Stimulated activated CD8-positive, alpha-beta memory T cell treated with anti-CD3 and anti-CD28 coated beads, Interleukin-15, amount 100 ng/mL, for 4 hours (primary cell): Measurements from ENCODE around the gene MDM4.

Experiments
- DNase-seq, 2 donors: peaks; one replicate each; pipeline ENCODE4 v3.0.0-alpha.2; 2020; ENCODE audit warnings: low read depth in 2 of 2

The MDM4 gene

DNA sequence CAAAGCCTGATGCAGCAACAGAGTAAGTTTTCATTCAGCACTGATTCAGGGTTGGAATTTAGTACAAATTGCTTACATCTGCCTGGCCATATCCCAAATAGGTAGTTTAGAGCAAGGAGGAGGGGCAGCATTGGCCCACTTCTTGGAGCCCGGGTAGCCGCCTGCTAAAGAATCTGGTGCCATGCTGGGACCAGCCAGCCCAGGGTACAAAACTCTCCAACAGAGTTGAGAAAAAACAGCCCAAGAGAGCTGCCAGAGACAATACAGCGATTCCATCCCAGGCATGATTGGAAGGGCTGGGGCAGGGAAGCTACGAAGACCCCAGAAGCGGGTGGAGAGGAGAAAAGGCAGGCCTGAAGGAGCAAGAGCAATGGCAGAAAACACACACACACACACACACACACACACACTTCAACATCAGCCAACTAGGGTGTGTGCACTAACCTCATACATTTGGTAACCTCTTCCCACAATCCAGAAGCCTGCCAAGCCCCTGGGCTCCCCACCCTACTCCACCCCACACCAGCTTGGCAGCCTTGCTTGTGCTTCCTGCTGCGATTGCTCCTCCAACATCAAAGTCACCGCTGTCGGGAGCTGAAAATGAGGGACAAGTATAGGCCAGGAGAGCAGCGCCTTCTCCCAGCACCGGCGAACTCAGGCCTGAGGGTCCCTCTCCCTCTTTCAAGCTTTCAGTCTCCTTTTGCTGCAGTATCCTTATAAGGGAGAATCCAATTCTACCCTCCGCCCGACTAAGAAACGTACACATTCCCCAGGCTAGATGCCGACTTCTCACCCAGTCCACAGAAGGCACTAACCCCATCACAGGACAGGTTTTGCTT lies 22.8 kb upstream of the MDM4 start:
- DNase-seq = no peak

DNA sequence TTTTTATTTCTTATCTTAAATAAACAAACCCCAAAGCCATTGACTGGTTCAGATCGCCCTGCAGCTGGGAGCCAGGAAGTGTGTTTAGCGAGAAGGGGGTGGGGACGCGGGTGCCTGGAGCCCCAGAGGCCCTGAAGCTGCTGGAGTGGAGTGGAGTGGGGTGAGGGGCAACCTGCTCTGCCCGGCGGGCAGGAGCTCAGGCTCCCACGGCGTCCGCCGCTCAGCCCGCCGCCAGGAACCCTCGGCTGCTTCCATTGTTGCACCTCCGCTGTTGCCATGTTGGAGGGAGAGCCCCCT lies 22.3 kb upstream of the MDM4 start:
- DNase-seq = no peak

DNA sequence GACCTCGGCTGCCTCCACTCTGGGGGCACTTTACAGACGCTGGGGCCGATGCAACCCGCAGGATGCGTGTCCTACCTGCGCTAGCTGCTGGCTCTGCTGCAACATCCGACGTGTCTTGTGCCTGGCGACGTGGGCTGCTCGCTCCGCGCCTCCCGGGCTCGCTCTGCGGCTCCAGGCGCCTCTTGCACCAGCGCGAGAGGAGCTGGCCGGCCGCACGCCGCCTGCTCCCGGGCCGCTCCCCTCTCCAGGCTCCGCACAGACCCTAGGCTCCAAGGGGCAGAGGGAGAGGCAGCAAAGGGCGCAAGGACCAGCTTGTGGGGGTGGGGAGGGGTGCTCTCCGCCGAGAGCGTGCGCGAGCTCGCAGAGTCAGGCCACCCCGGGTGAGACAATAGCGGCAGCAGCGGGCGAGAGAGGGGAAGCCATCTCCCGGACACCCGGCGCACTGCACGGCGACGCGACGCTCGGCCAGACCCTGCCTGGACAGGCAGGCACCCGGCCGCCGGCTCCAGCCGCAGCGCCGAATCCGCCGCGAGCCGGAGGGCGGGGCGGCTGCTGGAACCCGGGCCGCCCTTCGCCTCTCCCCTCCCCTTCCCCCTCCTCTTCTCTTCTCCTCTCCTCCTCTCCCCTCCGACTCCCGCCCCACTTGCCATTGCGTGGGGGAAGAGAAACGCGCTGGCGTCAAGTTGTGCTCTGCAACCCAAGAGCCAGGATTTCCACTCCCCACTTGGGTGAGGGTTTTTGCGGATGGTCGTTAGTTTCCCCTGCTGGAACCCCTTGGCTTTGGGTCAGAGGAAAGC lies 21.7 kb upstream of the MDM4 start, which contains the start of gene PIK3C2B:
Gene PIK3C2B, minus strand, starts transcription at position 525 of the 797 bp plus-strand sequence. CDS start 25,003 bp downstream, outside the sequence.
- peak; percentile 45 to 51 for DNase-seq

DNA sequence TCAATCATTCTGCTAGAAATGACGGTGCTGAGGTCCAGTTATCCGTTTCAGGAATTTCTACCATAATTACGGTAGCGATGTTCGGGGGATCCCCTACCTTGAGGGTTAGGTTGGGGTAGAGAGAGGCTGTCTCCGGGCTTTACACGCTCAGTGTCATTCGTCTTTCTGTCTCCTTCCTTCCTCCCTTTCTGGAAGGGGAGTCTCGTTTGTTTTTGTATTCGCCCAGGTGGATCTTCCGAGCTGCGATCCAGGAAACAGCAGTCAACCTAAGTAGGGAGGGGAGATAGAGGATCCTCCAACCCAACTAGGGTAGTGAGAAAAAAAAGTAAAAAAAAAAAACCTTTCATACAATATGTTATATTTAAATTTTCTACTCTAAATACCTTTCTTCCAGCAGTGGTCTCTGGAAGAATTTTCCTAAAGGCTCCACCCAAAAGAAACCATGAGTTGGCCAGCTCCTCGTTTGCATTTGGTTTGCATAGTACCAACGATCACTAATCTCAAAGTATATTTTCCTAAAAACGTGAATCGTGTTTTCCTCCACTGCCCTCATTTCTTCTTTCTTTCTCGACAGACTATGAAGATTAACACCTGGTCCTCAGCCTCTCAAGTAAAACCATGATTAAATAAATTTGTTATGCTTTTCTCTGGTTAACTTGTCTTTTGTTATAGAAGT lies 21.0 kb upstream of the MDM4 start:
- DNase-seq = no peak

DNA sequence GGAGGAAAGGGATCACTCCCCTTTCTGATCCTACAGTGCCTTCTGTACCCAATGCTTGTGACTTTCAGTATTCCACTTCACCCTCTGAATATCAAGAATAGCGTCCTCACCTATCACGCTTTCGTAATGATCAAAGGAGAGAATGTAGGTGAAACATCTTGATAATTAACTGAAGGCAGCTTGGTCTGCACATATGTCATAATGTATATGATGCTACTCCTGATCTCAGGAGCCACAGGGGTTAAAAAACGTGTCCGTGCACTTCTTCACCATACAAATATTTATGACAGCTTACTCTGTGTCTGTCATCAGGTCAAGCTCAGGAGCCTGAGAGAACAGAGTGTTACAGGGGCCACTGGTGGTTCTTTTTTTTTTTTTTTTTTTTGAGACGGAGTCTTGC lies 20.4 kb upstream of the MDM4 start:
- DNase-seq = no peak

DNA sequence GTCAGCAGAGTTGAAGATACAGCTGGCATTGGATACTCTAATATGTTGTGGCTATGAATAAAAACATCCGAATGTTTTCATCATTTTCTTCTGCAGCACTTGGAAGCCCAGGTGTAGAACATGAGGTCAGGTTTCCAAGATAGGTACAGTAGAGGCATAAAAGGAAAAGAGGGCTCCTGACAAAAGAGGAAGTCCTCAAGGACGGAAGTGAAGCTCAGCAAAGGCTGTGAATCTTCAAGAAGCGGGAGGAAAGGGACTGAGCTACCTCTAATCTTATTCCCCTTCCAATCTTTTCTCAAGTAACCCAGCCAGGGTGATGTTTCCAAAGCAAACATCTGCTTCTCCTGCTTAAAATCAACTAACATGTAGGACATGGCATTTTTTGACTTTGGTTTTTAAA lies 17.2 kb upstream of the MDM4 start:
- no peak for DNase-seq

DNA sequence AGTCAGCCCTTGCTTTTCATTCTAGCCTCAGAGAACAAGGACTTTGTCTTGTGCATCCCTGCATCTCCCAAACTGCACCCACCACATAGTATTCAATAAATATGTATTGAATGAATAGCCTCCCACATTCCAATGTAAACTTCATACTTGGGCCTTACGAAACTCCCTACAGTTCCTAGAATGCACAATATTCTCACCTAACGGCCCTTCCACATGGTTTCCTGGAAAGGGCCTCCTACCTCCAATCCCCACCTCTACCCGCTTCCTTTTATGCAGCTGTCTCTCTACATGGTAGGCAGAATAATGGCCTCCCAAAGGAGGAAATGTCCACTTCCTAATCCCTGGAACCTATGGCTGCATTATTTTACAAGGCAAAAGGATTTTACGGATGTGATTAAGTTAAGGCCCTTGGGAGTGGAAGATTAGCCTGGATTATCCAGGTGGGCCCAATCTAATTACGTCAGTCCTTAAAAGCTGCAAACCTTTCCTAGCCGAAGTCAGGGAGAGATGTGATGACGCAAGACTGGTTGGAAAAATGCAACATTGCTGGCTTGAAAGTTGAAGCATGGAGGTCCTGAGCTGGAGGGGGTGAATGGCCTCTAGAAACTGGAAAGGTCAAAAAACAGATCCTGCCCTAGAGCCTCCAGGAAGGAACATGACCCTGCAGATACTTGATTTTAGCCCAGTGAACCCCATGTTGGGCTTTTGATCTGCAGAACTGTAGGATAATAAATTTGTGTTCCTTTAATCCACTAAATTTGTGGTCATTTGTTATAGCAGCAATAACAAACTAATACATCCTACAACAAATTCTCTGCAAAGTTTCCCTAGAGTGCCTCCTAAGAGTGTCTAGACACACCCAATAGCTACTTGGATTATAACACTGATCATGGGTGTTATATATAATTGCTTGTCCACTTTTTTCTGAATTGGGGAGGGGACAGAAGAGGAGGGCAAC lies 16.4 kb upstream of the MDM4 start:
- DNase-seq = no peak

DNA sequence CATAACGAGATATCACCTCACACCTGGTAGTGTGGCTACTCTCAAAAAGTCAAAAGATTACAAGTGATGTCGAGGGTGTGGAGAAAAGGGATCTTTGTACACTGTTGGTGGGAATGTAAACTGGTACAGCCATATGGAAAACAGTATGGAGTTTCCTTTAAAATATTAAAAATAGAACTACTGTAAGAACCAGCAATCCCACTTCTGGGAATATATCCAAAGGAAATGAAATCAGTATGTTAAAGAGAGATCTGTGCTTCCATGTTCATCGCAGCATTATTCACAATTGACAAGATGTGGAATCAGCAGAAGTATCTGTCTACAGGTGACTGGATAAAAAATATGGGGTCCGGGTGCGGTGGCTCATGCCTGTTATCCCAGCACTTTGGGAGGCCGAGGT lies 14.0 kb upstream of the MDM4 start:
- DNase-seq = no peak

DNA sequence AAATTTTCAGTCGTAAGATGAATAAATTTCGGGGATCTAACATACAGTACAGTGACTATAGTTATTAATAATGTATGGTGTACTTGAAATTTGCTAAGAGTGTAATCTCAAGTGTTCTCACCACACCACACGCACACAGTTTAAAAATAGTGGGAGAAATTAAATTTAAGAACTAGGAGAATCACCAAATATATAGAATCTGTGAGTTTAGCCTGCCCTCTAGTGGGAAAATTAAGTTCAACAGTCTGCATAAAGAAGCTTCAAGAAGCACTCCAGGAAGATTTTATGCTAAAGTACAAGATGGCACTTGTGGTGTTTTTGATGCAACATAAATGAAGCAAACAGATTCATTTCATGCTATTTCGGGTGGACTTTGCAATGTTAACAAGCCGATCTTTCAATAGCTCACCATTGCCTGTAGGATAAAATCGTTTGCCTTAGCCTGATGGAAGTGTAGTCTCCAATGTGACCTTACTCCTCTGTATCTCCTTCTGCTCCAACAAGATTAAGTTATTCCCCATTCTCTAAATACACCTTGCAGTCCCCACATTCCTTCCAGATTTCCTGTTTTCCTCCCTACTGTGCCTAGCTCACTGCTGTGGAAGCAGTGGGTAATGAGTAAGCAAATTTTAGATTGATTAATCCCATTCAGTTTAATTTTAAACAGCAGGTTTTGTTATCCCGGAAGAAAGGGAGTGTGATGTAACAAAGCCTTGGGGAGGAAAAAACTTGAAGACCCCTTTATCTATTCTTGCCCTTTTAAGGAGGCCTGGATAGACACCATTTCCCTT lies 12.9 kb upstream of the MDM4 start:
- no peak for DNase-seq

DNA sequence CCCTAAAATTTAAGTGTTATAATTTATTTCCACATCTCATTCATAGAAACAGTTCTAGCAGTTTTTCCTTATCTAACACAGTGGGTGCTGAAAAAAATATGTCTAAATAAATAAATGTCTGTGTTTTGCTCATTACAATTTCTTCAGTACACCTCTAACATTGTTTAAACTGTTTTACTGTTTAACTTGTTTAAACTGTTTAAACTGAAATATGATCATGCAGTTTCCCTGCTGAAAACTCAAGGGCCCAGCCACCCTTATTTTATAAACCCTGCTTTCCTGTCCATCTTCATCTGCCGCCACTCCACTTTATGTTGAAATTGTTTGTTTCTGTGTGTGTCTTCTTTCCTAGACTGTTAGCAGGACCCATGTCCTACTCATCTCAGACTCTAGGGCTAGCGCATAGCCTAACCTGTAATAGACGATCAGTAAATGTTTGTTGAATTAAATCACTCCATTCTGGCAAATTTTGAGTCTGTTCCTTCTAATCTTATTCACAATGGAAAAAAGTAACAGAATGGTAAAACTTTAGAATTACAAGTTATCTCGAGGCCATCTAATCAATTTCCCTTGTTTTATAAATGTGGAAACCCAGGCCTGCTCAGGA lies 12.2 kb upstream of the MDM4 start:
- DNase-seq = no peak

DNA sequence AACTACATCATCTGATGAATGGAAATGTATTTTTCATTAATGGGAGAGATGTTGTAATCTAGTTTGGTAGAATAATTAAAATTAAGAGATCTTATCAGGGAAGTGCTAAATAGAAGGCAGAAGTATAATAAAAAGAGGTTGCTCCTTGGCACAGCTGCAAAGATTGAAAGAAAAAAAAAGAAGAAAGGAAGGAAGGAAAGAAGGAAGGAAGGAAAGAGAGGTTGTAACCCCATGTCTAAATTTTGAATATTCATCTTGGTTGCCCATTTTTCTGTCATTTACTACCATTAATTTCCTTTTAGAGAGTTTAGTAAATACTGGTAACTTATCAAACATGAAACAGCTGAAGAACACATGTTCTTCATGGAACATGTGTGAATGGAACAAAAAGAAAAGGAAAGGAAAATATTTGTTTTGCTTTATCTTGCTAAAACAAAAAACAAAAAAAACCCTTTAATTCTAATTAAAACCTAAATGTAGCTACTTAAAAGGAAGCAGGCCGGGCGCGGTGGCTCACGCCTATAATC lies 10.5 kb upstream of the MDM4 start:
- DNase-seq = no peak

DNA sequence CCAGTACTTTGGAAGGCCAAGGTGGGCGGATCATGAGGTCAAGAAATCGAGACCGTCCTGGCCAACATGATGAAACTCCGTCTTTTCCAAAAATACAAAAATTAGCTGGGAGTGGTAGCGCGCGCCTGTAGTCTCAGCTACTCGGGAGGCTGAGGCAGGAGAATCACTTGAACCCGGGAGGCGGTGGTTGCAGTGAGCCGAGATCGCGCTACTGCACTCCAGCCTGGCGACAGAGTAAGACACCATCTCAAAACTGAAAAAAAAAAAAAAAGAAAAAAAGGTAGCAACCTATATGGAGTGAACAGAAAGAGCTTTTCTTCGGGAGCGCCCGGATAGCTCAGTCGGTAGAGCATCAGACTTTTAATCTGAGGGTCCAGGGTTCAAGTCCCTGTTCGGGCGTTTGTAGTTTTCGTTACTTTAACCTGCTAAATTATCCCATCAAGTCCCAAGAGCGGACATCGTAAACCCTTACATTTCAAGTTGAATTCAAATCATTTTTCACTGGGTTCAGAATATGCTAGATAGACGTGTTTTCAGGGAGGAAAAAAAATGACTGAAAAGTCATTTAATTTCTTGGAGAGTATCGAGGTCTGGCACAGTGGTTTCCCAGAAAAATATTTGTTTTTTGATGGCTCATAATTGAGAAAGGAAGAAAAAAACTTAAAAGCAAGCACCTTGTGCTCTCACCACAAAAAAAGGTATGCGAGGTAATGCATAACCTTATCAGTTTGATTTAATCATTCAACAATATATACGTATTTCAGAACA lies 9.8 kb upstream of the MDM4 start:
- DNase-seq = peak; percentile 27 to 61

DNA sequence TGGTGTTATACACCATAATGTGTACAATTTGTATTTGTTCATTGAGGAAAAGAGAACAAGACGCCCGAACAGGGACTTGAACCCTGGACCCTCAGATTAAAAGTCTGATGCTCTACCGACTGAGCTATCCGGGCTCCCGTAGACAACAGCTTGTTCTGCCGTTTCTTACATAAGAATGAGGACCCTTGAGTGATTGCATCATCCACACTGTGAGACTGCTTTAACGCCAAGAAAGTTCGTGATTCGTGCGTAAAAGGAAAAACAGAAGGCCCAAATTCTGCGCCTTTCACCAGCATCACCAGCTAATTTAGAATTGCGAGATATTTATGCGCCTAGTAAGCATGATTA lies 9.3 kb upstream of the MDM4 start:
- DNase-seq = peak; percentile 69 to 85

DNA sequence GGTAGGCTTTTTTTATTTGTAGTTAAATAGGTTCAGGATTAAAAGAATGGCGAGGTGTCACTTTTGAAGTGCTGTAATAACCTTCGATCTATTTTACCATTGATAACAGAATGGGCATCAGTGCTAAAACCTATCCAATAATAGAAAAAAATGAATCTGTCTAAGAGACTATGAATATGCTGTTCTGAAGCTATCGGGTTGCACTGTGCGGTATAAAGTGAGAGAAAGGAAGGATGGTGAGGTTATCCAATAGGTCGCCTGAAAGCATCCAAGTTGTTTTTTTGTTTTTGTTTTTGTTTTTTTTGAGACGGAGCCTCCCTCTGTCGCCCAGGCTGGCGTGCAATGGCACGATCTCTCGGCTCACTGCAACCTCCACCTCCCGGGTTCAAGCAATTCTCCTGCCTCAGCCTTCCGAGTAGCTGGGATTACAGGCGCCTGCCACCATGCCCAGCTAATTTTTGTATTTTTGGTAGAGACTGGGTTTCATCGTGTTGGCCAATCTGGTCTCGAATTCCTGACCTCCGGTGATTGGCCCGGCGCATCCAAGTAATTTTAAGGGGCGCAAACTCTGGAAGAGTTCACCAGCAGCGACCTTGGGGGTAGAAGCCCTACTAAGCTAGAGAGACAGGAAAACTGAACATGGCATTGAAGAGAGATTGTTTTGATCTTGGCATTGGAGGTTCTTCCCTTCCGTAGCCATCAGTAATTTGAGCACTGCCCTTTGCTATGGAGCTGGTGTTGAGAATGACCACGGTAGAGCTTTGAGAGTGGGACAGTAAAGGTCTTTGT lies 8.7 kb upstream of the MDM4 start:
- DNase-seq = no peak

DNA sequence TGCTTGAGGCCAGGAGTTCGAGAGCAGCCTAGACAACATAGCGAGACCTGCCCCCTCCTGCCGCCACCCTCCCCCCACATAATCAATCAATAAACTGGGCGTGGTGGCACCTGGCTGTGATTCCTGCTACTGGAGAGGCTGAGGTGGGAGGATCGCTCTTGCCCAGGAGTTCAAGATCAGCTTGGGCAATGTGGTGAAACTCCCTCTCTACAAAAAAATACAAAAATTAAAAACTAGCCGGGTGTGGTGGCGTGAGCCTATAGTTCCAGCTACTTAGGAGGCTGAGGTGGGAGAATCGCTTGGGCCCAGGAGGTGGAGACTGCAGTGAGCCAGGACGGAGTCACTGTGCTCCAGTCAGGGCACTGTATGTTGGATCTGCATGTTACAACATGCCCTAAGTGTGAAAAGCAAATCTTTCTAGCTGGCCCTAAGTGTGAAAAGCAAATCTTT lies 7.0 kb upstream of the MDM4 start:
- no peak for DNase-seq

DNA sequence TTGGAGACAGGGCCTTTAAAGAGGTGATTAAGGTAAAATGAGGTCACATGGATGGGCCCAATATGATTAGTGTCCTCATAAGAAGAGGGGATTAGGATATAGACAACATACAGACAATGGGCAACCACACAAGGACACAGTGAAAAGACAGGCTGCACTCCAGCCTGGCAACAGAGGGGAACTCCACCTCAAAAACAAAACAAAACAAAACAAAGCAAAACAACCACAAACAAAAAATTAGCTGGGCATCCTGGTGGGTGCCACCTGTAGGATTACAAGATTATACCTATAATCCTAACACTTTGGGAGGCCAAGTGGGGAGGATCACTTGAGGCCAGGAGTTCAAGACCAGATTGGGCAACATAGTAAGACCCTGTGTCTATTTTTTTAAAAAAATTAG lies 4.8 kb upstream of the MDM4 start:
- no peak for DNase-seq

DNA sequence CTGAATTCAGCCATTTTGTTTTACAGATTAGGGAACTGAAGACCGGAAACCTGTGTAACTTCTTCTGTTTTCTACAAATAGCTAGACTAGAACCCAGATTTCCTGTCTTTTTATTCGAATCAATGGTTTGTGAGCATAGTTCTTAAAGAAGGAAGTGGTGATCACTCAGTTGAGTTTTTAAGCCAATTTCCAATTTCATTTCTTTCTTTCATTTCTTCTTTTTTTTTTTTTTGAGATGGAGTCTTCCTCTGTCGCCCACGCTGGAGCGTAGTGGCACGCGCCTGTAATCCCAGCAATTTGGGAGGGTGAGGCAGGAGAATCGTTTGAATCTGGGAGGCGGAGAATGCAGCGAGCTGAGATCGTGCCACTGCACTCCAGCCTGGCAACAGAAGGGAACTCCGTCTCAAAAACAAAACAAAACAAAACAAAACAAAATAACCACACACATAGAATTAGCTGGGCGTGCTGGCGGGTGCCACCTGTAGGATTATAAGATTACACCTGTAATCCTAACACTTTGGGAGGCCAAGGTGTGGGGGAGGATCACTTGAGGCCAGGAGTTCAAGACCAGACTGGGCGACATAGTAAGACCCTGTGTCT lies 3.0 kb upstream of the MDM4 start:
- DNase-seq = no peak

DNA sequence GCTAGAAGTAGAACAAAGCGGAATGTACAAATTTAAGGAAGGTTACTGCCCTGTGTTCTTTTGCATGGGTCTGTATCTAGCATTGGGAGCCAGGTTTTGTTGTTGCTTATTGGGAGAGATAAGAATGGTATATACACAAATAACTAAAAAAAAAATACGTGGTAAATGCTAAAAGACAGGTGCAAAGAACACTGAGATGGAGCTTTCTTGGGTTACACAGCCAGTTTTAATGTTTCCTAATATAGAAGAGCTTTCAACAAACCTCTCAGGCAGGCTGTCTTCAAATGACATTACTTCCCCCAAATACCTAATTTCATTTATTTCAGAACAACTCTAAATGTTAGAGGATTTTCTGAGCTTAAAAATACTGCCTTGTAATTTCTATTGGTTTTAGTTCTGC lies 1.4 kb upstream of the MDM4 start:
- no peak for DNase-seq
